Measurements from ENCODE around the gene THBD.

The THBD gene, protein sequence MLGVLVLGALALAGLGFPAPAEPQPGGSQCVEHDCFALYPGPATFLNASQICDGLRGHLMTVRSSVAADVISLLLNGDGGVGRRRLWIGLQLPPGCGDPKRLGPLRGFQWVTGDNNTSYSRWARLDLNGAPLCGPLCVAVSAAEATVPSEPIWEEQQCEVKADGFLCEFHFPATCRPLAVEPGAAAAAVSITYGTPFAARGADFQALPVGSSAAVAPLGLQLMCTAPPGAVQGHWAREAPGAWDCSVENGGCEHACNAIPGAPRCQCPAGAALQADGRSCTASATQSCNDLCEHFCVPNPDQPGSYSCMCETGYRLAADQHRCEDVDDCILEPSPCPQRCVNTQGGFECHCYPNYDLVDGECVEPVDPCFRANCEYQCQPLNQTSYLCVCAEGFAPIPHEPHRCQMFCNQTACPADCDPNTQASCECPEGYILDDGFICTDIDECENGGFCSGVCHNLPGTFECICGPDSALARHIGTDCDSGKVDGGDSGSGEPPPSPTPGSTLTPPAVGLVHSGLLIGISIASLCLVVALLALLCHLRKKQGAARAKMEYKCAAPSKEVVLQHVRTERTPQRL

DNA sequence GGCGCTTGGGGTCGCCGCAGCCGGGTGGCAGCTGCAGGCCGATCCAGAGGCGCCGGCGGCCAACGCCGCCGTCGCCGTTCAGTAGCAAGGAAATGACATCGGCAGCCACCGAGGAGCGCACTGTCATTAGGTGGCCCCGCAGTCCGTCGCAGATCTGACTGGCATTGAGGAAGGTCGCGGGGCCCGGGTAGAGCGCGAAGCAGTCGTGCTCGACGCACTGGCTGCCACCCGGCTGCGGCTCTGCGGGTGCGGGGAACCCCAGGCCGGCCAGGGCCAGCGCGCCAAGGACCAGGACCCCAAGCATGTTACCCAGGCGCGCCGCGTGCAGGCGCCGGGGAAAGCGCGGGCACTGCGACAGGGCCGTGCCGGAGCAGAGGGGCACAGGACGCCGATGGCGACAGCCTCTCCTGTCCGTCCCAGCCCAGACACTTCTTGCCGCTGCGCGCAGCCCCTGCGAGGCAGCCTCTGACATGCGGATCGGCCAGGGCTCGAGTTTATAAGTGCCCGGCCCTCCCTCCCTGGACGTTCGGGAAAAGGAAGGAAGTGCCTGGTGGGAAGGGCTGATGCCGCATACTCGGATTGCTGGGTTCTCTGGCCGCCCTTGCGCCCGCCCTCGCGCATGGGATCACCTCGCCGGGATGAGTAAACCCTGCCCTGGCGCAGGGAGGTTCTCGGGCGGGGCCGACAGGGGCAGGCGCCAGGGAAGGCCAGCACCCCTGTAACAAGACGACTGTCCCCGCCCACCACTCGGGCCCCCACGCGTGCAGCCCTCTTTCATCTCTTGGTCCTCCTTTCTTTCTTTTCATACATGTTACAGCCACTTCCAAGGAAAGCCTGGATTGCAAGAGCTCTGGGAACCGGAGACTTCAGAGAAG lies at the start of gene THBD:
TSS of gene THBD (minus strand) at position 472 of the 875 bp plus-strand sequence. CDS start at position 304, 168 bp downstream.
- no peak for FAIRE-seq

DNA sequence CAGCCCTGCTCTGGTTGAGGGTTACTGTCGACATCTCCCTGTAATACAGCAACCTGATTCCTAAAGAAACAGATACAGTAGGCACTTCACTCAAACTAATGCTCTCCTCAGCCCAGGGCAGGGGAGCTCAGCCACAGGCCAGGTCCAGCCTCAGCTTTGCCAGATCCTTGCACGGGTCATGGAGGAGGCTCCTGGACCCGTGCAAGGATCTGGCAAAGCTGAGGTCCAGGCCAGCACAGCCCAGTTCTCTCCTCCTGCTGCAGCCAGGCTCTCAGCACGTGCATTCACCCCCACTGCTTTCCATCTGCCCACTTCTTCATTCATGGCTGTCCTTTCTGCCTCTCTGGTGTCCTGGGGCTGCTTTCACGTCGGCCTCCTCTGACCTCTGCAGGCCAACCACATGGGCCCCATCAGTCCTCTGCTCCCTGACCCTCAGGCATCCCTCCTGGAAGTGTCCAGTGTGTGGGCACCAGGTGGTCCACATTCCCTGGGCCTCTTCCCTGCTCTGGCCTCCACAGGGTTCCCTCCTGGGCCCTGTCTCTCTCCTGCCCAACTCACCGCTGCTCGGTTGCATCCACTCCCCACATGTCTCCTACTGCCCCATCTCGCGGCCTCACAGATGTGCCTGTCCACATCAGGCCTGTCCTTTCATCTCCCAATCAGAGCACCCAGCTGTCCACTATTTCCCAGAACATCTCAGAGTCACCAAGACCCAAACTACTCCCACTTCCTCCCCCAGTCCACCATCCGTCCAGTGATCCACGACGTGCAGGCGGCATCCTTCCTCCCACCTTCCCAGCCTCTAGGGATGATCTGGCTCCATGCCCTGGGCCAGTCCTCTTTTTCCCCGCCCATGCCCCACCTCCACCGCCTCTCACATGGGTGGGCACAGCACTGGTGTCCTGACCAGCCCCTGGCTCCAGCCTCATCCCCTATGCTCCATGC lies 48.4 kb upstream of the THBD start:
- FAIRE-seq: no peak

DNA sequence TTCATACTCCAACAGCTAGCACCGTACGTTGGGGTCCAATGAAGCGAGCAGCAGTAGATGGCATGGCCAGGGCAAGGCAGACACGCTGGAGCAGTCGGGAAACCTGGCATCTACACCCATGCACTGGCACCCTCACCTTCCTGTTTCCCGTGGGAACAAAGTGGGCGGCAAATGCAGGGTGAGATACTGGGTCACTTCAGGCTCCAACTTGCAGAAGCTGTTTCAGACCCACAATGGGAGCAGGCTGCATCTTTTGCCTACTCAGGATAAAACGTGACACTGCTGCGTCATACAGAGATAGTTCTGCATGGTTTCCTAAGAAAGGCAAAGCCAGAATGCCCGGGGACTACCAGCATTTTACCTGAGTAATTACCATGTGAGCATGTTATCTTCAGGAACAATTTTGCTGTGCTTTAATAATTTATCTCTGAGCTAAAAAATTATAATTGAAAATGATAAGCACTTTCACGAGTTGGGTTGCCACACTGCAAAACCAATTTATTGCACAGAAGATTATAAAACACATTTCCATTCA lies 47.6 kb upstream of the THBD start:
- FAIRE-seq: no peak

DNA sequence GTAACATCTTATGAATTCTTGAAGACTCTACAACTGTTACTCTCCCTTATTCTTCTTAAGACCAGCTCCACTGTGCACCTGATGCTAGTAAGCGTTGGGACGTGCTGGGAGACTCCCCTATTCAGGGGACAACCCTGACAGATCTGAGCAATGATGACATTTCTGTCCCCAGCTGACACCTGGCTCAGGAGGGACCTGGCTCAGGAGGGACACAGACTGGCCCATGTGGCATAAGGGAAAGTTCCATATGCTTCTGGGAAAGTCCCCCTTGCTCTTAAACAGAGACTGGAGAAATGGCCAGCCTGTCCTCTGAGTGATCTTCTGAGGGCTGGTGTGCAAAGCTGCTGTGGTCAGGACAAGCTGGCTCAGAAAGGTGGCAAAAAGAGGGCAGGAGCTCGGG lies 46.6 kb upstream of the THBD start:
- FAIRE-seq: no peak

DNA sequence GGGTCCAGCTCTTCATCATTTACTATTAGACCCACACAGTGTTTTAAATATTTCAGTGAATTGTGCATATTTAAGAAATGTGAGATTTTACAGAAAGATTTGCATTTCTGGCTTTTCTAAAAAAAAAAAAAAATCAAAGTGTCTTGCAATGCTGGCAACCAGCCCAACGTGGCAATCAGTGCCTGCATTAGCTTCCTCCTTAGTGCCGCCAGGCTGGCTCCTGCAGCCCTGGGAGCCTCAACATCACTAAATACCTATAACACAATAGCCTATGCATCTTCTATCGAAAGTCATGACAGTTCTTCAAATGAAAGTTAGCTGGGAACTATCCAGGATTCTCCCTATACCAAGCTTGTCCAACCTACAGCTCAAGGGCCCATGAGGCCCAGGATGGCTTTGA lies 46.0 kb upstream of the THBD start:
- FAIRE-seq: no peak

DNA sequence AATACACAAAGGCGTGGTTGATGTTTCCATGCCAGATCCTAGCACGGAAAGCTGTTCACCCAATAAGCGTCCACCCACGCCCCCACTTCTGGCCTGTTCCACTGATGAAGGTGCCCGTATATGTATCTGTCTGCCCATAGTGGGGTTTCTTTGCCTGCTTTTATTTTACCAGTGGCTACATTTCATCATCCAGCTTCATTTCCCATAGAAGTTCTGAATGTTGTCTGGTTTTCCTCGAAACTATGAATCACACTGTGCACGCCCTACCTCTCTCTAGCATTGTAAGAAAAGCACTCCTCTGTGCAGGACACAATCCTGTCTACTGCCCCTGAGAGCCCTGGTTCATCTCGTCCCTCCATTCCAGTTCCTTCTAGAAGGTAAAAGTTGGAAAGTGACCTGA lies 45.5 kb upstream of the THBD start:
- FAIRE-seq: no peak

DNA sequence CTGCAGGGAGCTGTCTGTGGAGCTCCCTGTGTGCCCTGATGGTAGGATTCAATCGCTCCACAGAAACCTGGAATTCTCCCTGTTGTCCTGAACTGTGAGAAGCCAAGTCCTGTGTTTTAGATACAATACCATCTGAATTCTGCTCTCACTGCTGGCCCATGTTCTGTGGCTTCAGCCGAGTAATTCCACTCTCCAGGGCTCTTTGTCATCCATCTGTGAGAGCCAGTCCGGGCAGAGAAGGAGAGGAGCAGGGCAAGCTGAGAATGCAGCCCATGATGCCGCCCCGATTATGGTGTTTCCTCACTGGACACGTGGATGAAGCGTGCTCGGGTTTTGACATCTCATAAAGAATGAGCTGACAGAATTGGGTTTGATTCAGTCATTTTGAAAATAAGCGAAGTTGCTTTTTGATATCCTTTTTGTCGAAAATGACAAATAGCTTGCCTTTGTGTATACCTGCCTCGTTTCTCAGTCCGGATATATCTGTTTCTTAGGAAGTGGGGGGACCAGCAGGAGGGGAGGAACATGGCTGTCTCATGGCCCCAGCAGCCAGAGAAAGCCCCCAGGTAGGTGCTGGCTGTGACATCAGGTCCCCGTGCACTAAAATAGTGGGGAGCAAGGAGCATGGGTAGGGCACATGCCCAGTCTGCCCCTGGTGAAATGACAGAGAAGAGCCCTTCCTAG lies 44.9 kb upstream of the THBD start:
- no peak for FAIRE-seq

DNA sequence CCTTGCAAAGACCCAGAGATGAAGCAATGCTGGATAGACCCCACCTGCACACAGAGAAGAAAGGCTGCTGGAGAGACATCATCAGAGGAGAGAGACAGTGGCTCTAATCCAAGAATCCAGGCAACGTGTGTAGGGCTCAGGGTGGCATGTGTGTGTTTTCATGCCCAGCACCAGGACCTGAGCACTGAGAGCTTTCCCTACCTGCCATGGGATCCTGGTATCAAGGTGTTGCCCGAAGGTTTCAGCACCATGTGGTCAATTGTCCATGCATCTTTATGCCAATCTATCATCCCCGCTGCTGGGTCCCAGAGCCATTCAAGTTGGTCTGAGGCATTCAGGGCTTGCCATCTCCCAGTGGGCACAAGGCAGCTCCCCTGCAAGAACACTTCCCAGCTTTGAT lies 44.1 kb upstream of the THBD start:
- FAIRE-seq: no peak

DNA sequence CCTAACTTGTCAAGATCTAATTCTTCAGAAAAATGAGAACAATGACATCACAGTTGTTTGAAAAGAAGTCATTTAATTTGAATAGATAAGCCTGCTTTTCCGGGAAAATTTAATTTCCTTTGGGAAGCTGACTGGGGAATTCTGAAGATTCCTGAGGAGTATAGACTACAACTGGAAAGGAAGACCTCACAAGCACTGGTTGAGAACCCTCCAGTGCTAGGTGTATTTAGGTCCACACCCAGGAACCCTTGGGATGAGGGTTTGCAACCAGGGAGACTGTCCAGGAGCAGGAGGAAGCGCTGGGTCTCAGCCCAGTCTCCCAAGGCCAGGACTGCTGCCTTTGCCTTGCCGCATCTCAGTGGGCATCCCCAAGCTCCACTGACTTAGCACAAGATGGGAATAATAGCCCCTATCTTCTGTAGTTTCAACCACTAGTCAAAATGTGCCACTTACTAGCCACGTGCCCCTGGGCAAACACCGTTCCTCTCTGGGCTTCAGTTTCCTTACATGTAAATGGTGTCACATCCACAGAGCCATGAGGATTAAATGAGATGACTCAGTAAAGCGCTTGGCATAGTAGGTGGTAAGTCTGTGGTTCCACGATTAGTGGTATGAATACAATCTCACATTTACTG lies 43.5 kb upstream of the THBD start:
- FAIRE-seq: no peak

DNA sequence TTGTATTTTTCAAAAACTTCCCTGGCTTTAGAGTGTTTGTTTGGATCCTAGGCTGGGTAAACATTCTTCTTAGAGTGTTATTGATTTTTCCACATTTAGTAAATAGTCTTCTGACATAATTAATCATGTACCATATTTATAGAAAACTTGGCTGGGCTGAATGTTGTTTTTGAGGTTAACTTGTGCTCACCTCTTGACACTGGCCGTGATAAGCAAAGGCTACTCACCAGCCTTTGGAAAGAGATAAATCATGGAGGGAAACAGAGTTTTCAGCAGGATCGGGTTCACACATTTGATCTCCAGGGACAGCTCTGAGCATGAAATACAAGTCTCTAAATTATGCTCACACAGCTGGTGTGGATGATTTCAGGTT lies 42.9 kb upstream of the THBD start:
- FAIRE-seq: no peak

DNA sequence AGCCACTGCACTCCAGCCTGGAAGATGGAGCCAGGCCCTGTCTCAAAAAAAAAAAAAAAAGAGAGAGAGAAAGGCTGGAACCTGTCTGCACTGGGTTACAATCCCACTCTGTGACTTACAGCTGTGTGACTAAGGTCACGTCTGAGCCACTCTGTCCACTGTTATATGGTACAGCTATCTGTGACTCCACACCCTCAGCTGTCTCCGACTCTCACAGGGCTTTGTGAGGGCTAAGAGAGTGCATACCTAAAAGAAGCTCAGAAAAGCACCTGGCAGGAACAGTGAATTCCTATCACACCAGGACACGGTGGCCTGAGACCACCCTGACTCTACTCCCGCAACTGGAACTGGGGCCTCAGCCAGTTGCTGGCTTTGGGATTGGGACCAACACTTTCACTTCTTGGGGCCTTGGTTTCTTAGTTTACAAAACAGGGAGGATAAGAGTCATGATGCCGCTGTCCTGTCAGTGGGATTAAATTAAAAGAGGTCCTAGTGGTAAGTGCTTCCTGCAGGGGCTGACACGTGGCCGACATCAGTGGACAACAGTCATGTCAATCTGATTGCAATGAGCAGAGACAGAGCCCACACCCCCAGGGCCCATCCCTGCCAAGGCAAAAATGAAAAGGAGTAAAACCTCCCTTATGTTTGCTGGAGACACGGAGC lies 42.4 kb upstream of the THBD start:
- FAIRE-seq: no peak

DNA sequence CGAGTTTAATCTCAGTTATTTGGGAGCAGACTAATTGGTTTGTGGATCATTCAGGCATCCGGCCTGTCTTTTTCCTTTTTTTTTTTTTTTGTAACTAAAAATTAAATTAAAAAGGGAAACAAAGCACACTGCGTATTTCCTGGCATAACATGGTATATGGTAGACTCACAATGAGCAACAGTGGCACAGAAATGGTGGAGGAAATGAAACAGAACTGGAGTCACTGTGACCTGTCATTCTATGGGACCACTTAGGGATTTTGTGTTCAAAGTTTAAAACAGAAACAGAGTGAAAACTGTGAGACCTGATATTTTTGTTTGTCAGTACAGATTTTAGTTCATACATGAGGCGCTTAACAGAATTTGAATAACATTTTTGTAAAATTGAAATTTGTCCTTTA lies 41.4 kb upstream of the THBD start:
- no peak for FAIRE-seq

DNA sequence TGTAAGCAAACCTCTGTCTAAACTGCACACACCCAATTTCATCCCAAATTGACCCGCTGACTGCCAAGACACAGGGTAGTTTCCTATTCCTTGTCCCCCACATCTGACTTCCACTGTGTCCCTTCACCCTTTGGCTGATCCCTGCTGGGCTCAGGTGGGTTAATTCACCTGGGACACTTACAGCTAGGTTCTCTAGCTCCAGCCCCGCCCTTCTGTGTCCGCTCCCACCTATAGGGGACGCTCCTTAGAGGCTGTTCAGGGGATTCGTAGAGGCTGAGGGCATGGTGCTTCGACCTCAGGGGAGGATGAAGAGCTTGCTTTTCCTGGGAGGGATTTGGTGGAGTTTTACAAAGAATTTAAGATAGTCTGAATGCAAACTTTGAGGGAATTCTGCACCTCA lies 40.7 kb upstream of the THBD start:
- no peak for FAIRE-seq

DNA sequence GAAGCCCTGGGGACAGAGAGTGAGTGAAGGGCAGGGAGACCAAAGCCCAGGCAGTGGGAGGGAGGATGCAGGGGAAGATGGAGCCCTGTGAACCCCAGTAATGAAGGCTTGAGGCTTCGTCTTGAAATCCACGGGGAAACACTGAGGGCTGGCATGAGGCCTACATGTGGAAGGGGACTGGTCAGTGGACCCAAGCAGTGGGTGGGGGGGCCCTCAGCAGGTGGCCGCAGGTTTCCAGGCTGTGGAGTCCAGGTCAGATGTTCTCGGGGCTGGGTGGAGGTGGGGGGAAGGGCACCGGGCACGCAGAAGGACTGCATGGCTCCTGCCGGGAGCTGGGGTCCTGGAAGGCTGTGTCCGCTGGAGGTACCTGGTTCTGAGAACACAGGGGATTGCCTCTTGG lies 39.4 kb upstream of the THBD start:
- FAIRE-seq: no peak

DNA sequence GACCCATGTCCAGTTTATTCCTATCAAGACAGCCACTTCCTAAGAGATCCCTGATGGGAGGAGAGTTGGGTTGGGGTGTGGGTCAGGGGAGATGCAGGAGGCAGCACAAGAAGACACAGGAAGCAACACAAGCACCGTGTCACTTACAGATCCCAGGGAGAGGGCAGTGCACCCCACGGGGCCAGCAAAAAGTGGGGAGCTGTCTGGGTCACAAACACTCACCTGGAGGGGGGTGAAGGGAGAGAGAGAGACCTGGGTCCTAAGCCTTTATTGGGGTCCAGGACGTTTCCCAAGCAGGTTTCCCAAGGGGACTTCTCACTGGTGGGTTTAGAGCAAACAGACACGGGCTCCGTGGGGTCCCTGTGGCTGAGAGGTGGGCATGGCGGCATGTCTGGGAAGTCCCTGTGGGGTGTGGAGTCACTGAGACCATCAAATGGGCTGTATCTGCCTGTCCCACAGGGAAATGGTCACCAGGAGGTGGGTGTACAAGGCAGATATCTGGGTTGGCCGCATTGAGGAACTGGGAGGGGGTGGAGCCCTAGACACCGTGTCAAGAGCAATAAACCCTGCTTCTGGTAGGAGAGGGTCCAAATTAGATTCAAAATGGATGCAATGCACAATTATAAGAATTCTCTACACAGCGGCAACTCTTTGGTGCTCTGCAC lies 38.2 kb upstream of the THBD start:
- FAIRE-seq: no peak

DNA sequence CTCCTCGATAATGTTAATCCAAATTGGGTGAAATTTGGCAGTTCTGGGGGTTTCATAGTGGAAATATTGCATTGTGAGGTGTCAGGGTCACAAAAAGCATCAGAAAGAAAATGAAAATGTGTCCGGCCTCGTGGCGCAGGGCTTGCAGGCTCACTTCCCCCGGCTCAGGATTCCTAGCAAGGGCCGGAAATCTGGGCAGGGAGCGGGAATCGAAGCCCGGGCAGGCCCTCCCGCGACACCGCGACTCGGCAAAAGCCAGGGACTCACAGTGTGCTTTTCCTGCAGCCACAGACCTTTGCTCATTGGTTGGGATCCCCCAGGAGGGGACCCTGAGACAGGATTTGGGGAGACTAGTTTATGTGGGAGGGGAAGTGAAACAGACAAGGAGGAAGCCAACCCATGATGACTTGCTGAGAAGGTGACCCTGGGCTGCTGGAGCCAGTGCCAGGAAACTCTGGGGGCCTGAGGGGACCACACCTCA lies 37.5 kb upstream of the THBD start:
- FAIRE-seq: no peak

DNA sequence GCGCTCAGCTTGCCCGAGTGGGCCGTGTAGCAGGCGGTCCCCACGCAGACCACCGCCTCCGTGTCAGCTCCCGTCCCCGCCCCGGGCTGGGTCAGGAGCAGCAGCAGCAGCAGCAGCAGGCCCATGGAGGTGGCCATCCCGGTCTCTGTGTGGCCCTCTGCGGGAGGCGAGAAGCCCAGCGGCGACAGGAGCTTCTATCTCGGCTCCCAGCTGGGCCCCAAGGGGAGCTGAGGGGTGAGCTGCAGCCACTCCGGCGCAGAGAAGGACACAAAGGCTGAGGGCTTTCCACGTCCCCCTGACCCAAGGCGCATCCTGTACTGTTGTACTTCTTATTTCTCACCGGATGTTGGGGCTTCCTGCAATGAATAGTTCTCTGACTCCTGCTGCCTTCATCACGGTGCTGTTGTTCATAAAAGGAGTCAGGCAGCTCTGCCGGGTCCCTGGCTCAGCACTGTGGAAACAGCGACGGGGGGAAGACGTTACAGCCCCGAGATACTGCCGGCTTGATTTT lies 36.6 kb upstream of the THBD start, which contains the start of gene CD93:
TSS of gene CD93 (minus strand) at position 269 of the 511 bp plus-strand sequence. CDS start at position 137, 132 bp downstream.
- FAIRE-seq: no peak

DNA sequence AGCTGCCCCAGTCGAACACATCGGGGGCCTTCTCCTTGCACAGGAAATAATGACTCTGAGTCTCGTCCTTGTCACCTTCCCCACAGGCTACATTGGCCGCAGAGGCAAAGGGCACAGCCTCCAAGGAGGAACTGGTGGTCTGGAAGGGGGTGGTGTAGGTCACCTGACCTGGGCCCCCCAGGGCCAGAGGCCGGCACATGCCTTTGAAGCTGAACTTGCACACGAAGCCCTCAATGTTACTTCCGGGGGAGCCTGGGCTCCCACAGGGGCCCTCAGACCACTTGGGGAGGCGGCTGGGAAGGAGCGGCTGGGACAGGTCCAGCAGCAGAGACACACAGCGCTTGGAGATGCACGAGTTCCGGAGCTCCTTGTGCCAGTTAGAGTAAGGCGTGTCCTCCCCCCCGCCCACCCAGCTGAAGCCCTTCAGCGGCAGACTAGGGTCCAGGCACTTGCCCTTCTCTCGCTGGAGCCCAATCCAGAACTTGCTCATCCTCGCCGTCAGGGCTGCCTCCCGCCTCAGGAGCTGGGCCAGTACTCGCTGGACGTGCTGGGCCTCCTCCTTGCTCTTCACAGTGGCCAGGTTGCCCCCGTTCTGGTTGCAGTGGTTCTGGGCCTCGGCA lies 36.1 kb upstream of the THBD start:
- FAIRE-seq: no peak

DNA sequence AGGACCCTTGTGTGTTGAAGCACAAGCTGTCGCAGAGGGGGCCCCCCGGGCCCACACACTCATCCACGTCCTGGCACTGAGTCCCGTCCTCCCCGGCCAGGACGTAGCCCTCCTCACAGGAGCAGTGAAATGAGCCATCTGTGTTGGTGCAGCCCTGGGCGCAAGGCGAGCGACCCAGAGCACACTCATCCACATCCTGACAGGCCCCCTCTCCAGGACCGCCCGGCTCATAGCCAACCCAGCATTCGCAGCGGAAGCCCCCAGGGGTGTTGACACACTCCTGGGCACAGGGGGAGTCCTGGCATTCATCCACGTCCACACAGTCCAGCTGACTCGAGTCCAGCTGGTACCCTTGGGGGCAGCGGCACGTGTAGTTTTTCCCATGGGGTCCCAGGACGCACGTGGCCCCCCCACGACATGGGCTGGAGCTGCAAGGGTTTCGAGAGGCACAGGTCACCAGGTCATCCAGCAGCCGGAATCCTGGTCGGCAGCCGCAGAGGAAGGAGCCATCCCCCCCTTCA lies 35.4 kb upstream of the THBD start:
- no peak for FAIRE-seq
